ENCODE results near the gene PDP2.

The PDP2 gene

GRCh38 chr16:66846266-66846665 lies 34.0 kb upstream of the PDP2 start:
- H2BK120ac ChIP-seq (ENCODE audit: insufficient read depth, low read length, poor library complexity) = no peak overlapping the region
- H3K23ac ChIP-seq (ENCODE audit: low read length) = no peak overlapping the region
- H2BK12ac ChIP-seq (ENCODE audit: low read length) = no peak overlapping the region
- no peak overlapping the region for H2BK5ac ChIP-seq (ENCODE audit: low read depth, low read length, poor library complexity)
- H3K4me1 ChIP-seq (ENCODE audit: control insufficient read depth in 1 of 2, insufficient read depth in 2 of 2, low read length in 2 of 2) = peaks cover 6 to 7% of the 10 kb centered on the region in 2 experiments
- no CpG with 5 or more reads among the region's 1 CpG for WGBS (ENCODE audit: extremely low coverage, insufficient coverage, insufficient read length)
- H3K9me3 ChIP-seq (ENCODE audit: insufficient read depth, low read depth, low read length) = peaks cover 7% of the 10 kb centered on the region
- H3K36me3 ChIP-seq (ENCODE audit: control insufficient read depth in 1 of 2, insufficient read depth in 2 of 2, low read length in 2 of 2) = no peaks in the 10 kb centered on the region
- H3K27me3 ChIP-seq (ENCODE audit: insufficient read depth, low read length) = peaks cover 40% of the 10 kb centered on the region
- H3K18ac ChIP-seq (ENCODE audit: low read length) = no peak overlapping the region
- H2AFZ ChIP-seq (ENCODE audit: insufficient read depth, low read length, poor library complexity) = no peak overlapping the region
- H3K4me2 ChIP-seq (ENCODE audit: low read length) = no peak overlapping the region
- H3K4ac ChIP-seq (ENCODE audit: low read depth, low read length) = no peak overlapping the region
- no peaks in the 10 kb centered on the region for H3K79me2 ChIP-seq (ENCODE audit: control insufficient read depth, insufficient read depth, low read length, poor library complexity)
- H2AK5ac ChIP-seq (ENCODE audit: low read length) = no peak overlapping the region
- no peak overlapping the region for H3K27ac ChIP-seq (ENCODE audit: low read depth, low read length)
- no peak for DNase-seq
- H4K12ac ChIP-seq (ENCODE audit: low read depth, low read length) = no peak overlapping the region
- H3K9ac ChIP-seq (ENCODE audit: low read length) = no peak overlapping the region
- H3K14ac ChIP-seq (ENCODE audit: low read length) = no peak overlapping the region
- no peak overlapping the region for H4K91ac ChIP-seq (ENCODE audit: low read depth, low read length)
- H3K4me3 ChIP-seq (ENCODE audit: low read depth, low read length) = no peak overlapping the region
- H3K79me1 ChIP-seq (ENCODE audit: low read length) = no peaks in the 10 kb centered on the region
- H4K8ac ChIP-seq (ENCODE audit: low read depth, low read length) = no peak overlapping the region

GRCh38 chr16:66846831-66847230 lies 33.5 kb upstream of the PDP2 start:
- Histone ChIP-seq H3K36me3 (ENCODE audit: control insufficient read depth in 1 of 2, insufficient read depth in 2 of 2, low read length in 2 of 2) (no peaks in the 10 kb centered on the region), H4K12ac (ENCODE audit: low read depth, low read length) (no peak overlapping the region), H4K8ac (ENCODE audit: low read depth, low read length) (no peak overlapping the region), H3K23ac (ENCODE audit: low read length) (no peak overlapping the region), H2AFZ (ENCODE audit: insufficient read depth, low read length, poor library complexity) (no peak overlapping the region), H3K79me1 (ENCODE audit: low read length) (no peaks in the 10 kb centered on the region), H4K91ac (ENCODE audit: low read depth, low read length) (no peak overlapping the region), H3K9me3 (ENCODE audit: insufficient read depth, low read depth, low read length) (peaks cover 7% of the 10 kb centered on the region), H3K9ac (ENCODE audit: low read length) (no peak overlapping the region), H3K4ac (ENCODE audit: low read depth, low read length) (no peak overlapping the region), H3K4me2 (ENCODE audit: low read length) (no peak overlapping the region), H3K4me3 (ENCODE audit: low read depth, low read length) (no peak overlapping the region), H2BK120ac (ENCODE audit: insufficient read depth, low read length, poor library complexity) (no peak overlapping the region), H2BK12ac (ENCODE audit: low read length) (no peak overlapping the region), H2BK5ac (ENCODE audit: low read depth, low read length, poor library complexity) (no peak overlapping the region), H3K14ac (ENCODE audit: low read length) (no peak overlapping the region), H3K27me3 (ENCODE audit: insufficient read depth, low read length) (peaks cover 40% of the 10 kb centered on the region), H3K27ac (ENCODE audit: low read depth, low read length) (no peak overlapping the region), H3K18ac (ENCODE audit: low read length) (no peak overlapping the region), H3K4me1 (ENCODE audit: control insufficient read depth in 1 of 2, insufficient read depth in 2 of 2, low read length in 2 of 2) (peaks cover 6 to 7% of the 10 kb centered on the region in 2 experiments), H2AK5ac (ENCODE audit: low read length) (no peak overlapping the region), H3K79me2 (ENCODE audit: control insufficient read depth, insufficient read depth, low read length, poor library complexity) (no peaks in the 10 kb centered on the region)
- DNase-seq = no peak
- no CpG with 5 or more reads among the region's 6 CpGs for WGBS (ENCODE audit: extremely low coverage, insufficient coverage, insufficient read length)

- Histone ChIP-seq H2BK5ac (ENCODE audit: low read depth, low read length, poor library complexity) (no peak overlapping the region), H2AK5ac (ENCODE audit: low read length) (no peak overlapping the region), H3K27me3 (ENCODE audit: insufficient read depth, low read length) (peaks cover 37% of the 10 kb centered on the region), H3K4ac (ENCODE audit: low read depth, low read length) (no peak overlapping the region), H4K12ac (ENCODE audit: low read depth, low read length) (no peak overlapping the region), H3K79me1 (ENCODE audit: low read length) (no peaks in the 10 kb centered on the region), H3K14ac (ENCODE audit: low read length) (no peak overlapping the region), H2BK120ac (ENCODE audit: insufficient read depth, low read length, poor library complexity) (no peak overlapping the region), H3K27ac (ENCODE audit: low read depth, low read length) (no peak overlapping the region), H4K8ac (ENCODE audit: low read depth, low read length) (no peak overlapping the region), H2AFZ (ENCODE audit: insufficient read depth, low read length, poor library complexity) (no peak overlapping the region), H3K4me1 (ENCODE audit: control insufficient read depth in 1 of 2, insufficient read depth in 2 of 2, low read length in 2 of 2) (peaks cover 6 to 7% of the 10 kb centered on the region in 2 experiments), H3K4me2 (ENCODE audit: low read length) (no peak overlapping the region), H2BK12ac (ENCODE audit: low read length) (no peak overlapping the region), H3K23ac (ENCODE audit: low read length) (no peak overlapping the region), H3K79me2 (ENCODE audit: control insufficient read depth, insufficient read depth, low read length, poor library complexity) (no peaks in the 10 kb centered on the region), H3K9ac (ENCODE audit: low read length) (no peak overlapping the region), H3K18ac (ENCODE audit: low read length) (no peak overlapping the region), H3K4me3 (ENCODE audit: low read depth, low read length) (no peak overlapping the region), H3K9me3 (ENCODE audit: insufficient read depth, low read depth, low read length) (peaks cover 7% of the 10 kb centered on the region), H3K36me3 (ENCODE audit: control insufficient read depth in 1 of 2, insufficient read depth in 2 of 2, low read length in 2 of 2) (no peaks in the 10 kb centered on the region), H4K91ac (ENCODE audit: low read depth, low read length) (no peak overlapping the region)
- no peak for DNase-seq
- no CpG with 5 or more reads among the region's 6 CpGs for WGBS (ENCODE audit: extremely low coverage, insufficient coverage, insufficient read length)
Measured at GRCh38 chr16:66847533-66848067, 32.7 kb upstream of the PDP2 start.

- no peak overlapping the region for H3K23ac ChIP-seq (ENCODE audit: low read length)
- no CpG with 5 or more reads among the region's 2 CpGs for WGBS (ENCODE audit: extremely low coverage, insufficient coverage, insufficient read length)
- no peak overlapping the region for H4K8ac ChIP-seq (ENCODE audit: low read depth, low read length)
- no peak overlapping the region for H3K4ac ChIP-seq (ENCODE audit: low read depth, low read length)
- no peak overlapping the region for H2BK12ac ChIP-seq (ENCODE audit: low read length)
- H2BK5ac ChIP-seq (ENCODE audit: low read depth, low read length, poor library complexity) = no peak overlapping the region
- H2BK120ac ChIP-seq (ENCODE audit: insufficient read depth, low read length, poor library complexity) = no peak overlapping the region
- no peak for DNase-seq
- H3K4me3 ChIP-seq (ENCODE audit: low read depth, low read length) = no peak overlapping the region
- no peak overlapping the region for H3K27ac ChIP-seq (ENCODE audit: low read depth, low read length)
- H2AFZ ChIP-seq (ENCODE audit: insufficient read depth, low read length, poor library complexity) = no peak overlapping the region
- no peaks in the 10 kb centered on the region for H3K36me3 ChIP-seq (ENCODE audit: control insufficient read depth in 1 of 2, insufficient read depth in 2 of 2, low read length in 2 of 2)
- H3K9me3 ChIP-seq (ENCODE audit: insufficient read depth, low read depth, low read length) = peaks cover 7% of the 10 kb centered on the region
- no peaks in the 10 kb centered on the region for H3K79me1 ChIP-seq (ENCODE audit: low read length)
- no peak overlapping the region for H4K91ac ChIP-seq (ENCODE audit: low read depth, low read length)
- peaks cover 31% of the 10 kb centered on the region for H3K27me3 ChIP-seq (ENCODE audit: insufficient read depth, low read length)
- H3K4me1 ChIP-seq (ENCODE audit: control insufficient read depth in 1 of 2, insufficient read depth in 2 of 2, low read length in 2 of 2) = peaks cover 6 to 7% of the 10 kb centered on the region in 2 experiments
- H3K79me2 ChIP-seq (ENCODE audit: control insufficient read depth, insufficient read depth, low read length, poor library complexity) = no peaks in the 10 kb centered on the region
- no peak overlapping the region for H3K9ac ChIP-seq (ENCODE audit: low read length)
- no peak overlapping the region for H2AK5ac ChIP-seq (ENCODE audit: low read length)
- no peak overlapping the region for H3K4me2 ChIP-seq (ENCODE audit: low read length)
- no peak overlapping the region for H3K18ac ChIP-seq (ENCODE audit: low read length)
- H3K14ac ChIP-seq (ENCODE audit: low read length) = no peak overlapping the region
- no peak overlapping the region for H4K12ac ChIP-seq (ENCODE audit: low read depth, low read length)
Measured at GRCh38 chr16:66848172-66848571, 32.1 kb upstream of the PDP2 start.
